HFFc6 (cell line): ENCODE measurements around the gene AGPAT4. TPM values are rescaled to one million over a fixed set of nuclear protein-coding genes. Genes with fewer than 3 reads are reported as not detected.

ENCODE experiments used
- DNase-seq: peaks from one replicate; pipeline ENCODE4 v3.0.0-alpha.2; 2018
- H3K27ac Mint-ChIP-seq: 2 replicates; pipeline ENCODE4 v1.8.0; 2020; ENCODE audit warnings: mild to moderate bottlenecking, mixed read lengths
- H3K27me3 Mint-ChIP-seq: 2 replicates; pipeline ENCODE4 v1.8.0; 2021; ENCODE audit warnings: mild to moderate bottlenecking, moderate library complexity, mixed read lengths; ENCODE audit not compliant: insufficient read depth
- H3K36me3 Mint-ChIP-seq: 2 replicates; pipeline ENCODE4 v1.8.0; 2021; ENCODE audit warnings: low read depth, mixed read lengths
- H3K4me1 Mint-ChIP-seq: 2 replicates; pipeline ENCODE4 v1.8.0; 2020; ENCODE audit warnings: low read depth, mixed read lengths
- H3K4me3 Mint-ChIP-seq: 2 replicates; pipeline ENCODE4 v1.8.0; 2020; ENCODE audit warnings: mild to moderate bottlenecking, moderate library complexity, mixed read lengths
- H3K9me3 Mint-ChIP-seq: 2 replicates; pipeline ENCODE4 v1.8.0; 2020; ENCODE audit warnings: mild to moderate bottlenecking, mixed read lengths
- total RNA-seq, 6 experiments: library from RNA; stranded (reverse); fragmentation: NEBNext Ultra II Directional; extraction: Animal tissue kit (Norgen Biotek cat#: 25700); gene quantifications; 2 replicates in 1 of 6; 3 replicates in 5 of 6; pipeline ENCODE4 v1.2.3, GENCODE V29; 2021
- TF ChIP-seq, protein P1 (sequence below): fragments of 200-600 bp; sonication (generic); IDR thresholded peaks from 2 replicates; pipeline ENCODE4 v1.5.0; 2021; ENCODE audit warnings: antibody characterized with exemption, mild to moderate bottlenecking

Gene AGPAT4
- total RNA-seq, 6 experiments from 2014 or later: 2.3 to 4.0 (median 2.7) TPM

DNA sequence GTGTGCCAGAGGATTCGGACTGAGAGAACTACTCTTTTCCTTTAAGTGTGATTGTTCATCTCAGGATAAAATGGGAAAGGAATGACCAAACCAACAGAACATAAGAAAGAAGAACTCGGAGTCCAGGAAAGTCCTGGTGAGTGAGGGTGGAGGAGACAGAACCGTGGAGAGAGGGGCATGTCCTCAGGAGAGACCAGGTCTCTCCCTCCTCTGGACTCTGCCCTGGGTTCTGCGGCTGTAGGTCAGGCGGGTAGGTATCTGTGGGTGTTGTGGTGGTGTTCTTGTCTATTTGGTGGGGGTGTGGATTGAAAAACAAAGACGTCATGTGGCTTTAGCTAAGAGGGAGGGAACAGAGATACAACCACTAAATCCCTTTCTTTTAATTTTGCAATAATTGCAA, 29.1 kb upstream of the AGPAT4 start:
- Mint-ChIP-seq H3K36me3 (no peaks in the 10 kb centered on the region), H3K4me3 (no peak overlapping the region), H3K4me1 (peaks cover 37% of the 10 kb centered on the region), H3K27me3 (peaks cover 11% of the 10 kb centered on the region), H3K9me3 (no peaks in the 10 kb centered on the region), H3K27ac (no peak overlapping the region)
- no peak for DNase-seq
- TF ChIP-seq, protein P1, sequence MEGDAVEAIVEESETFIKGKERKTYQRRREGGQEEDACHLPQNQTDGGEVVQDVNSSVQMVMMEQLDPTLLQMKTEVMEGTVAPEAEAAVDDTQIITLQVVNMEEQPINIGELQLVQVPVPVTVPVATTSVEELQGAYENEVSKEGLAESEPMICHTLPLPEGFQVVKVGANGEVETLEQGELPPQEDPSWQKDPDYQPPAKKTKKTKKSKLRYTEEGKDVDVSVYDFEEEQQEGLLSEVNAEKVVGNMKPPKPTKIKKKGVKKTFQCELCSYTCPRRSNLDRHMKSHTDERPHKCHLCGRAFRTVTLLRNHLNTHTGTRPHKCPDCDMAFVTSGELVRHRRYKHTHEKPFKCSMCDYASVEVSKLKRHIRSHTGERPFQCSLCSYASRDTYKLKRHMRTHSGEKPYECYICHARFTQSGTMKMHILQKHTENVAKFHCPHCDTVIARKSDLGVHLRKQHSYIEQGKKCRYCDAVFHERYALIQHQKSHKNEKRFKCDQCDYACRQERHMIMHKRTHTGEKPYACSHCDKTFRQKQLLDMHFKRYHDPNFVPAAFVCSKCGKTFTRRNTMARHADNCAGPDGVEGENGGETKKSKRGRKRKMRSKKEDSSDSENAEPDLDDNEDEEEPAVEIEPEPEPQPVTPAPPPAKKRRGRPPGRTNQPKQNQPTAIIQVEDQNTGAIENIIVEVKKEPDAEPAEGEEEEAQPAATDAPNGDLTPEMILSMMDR: no peak

DNA sequence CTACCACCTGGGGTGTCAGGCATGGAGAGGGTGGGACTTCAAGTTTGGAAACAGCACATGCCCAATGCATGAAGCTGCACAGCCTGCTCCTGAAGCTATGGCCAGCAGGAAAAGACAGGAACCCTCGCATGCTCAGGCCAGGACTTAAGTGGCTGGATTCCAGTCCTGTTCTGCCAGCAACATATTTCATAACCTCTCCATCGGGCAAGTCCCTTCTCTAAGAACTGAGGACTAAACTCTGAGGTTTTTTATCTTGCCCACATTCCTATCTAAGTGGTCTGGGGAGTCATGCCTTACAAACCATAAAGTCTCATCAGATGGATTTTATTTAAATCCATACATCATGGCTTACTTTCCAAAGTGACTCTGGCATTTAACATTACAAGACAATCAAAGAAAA, 27.5 kb upstream of the AGPAT4 start:
- peaks cover 37% of the 10 kb centered on the region for H3K4me1 Mint-ChIP-seq
- TF ChIP-seq, protein P1: no peak
- H3K36me3 Mint-ChIP-seq: no peaks in the 10 kb centered on the region
- DNase-seq: peak; percentile 38
- peaks cover 8% of the 10 kb centered on the region for H3K27me3 Mint-ChIP-seq
- no peak overlapping the region for H3K4me3 Mint-ChIP-seq
- H3K9me3 Mint-ChIP-seq: no peaks in the 10 kb centered on the region
- no peak overlapping the region for H3K27ac Mint-ChIP-seq

DNA sequence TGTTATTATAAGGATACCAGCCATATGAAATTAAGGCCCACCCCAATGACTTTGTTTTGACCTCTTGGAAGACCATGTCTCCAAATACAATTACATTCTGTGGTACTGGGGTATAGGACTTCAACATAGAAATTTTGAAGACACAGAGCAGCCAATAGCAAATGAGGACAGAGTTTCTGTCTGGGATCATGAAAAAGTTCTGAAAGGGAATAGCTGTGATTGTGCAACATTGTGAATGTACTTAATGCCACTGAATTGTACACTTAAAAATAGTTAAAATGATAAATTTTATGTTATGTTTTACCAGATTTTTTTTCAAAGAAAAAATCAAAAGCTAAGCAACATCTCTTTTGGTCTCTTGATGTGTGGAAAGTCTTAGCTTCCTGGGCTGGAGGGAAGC, 27.0 kb upstream of the AGPAT4 start:
- DNase-seq: no peak
- Mint-ChIP-seq H3K27ac (no peak overlapping the region), H3K27me3 (peaks cover 8% of the 10 kb centered on the region; the same call in 1 of the 2 replicates), H3K4me3 (no peak overlapping the region), H3K36me3 (no peaks in the 10 kb centered on the region), H3K9me3 (no peaks in the 10 kb centered on the region), H3K4me1 (peaks cover 37% of the 10 kb centered on the region)
- TF ChIP-seq, protein P1: no peak

DNA sequence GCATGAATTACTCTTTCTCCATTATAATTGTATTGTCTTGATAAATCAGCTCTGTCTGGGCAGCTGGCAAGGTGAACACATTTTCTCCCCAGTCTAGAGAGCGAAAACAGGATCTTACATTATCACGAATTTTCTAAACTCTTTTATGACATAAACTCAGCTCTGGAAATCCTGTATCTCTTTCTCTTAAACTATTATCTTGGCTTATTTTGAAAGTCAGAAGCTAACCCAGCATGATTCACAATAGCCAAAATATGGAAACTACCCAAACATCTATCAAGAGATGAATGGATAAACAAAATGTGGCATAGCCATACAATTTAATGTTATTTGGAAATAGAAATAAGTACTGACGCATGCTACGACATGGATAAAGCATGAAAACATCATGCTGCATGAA, 25.9 kb upstream of the AGPAT4 start:
- Mint-ChIP-seq H3K4me3 (no peak overlapping the region), H3K27me3 (peaks cover 8% of the 10 kb centered on the region; the same call in 1 of the 2 replicates), H3K9me3 (no peaks in the 10 kb centered on the region; the same call in 1 of the 2 replicates), H3K4me1 (peaks cover 36% of the 10 kb centered on the region), H3K27ac (no peak overlapping the region), H3K36me3 (no peaks in the 10 kb centered on the region)
- no peak for DNase-seq
- TF ChIP-seq, protein P1: no peak

DNA sequence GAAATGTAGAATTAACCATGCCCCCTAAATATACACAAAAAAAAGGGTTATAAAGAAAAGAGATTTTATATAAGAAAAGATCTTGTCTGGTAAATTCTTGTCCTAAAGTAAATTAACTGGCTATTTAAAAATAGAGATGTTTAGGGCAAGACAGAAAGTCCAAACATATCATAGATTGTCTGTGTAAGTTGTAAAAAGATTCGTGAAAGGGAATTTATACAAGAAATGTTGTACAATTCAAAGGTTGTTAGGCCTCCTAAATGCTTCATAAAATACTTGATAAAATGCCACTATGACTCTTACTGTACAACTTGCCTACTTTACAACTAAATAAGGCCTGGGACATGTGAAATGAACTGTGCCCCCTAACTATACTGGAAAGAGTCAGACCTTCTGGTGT, 21.9 kb upstream of the AGPAT4 start:
- H3K4me1 Mint-ChIP-seq: no peaks in the 10 kb centered on the region
- no peak overlapping the region for H3K27ac Mint-ChIP-seq
- no peaks in the 10 kb centered on the region; the same call in 1 of the 2 replicates for H3K9me3 Mint-ChIP-seq
- no peaks in the 10 kb centered on the region for H3K36me3 Mint-ChIP-seq
- no peak overlapping the region for H3K4me3 Mint-ChIP-seq
- peaks cover 13% of the 10 kb centered on the region for H3K27me3 Mint-ChIP-seq
- DNase-seq: no peak
- TF ChIP-seq, protein P1: no peak
